HG02642 (cell line): ENCODE results near the gene KCNH5.

Experiments used
- ATAC-seq: cut with Tn5 transposase; IDR thresholded peaks from one replicate; pipeline ENCODE4 v1.9.1; 2021; ENCODE audit warnings: mild to moderate bottlenecking; ENCODE audit not compliant: unreplicated experiment, poor library complexity

Gene KCNH5

GRCh38 chr14:63045234-63045611 is at the start of gene KCNH5:
TSS of gene KCNH5 (minus strand) at chr14:63045458. CDS start at chr14:63045186, 272 bp downstream.
- peak; percentile 61 for ATAC-seq

GRCh38 chr14:63091394-63091996 is 46.2 kb upstream of the KCNH5 start:
- ATAC-seq, result no peak

GRCh38 chr14:63088865-63089264 is 43.6 kb upstream of the KCNH5 start:
- ATAC-seq, result no peak

- no peak for ATAC-seq
Measured at GRCh38 chr14:63078569-63078968, 33.3 kb upstream of the KCNH5 start.

GRCh38 chr14:63076488-63076887 is 31.2 kb upstream of the KCNH5 start:
- ATAC-seq, result no peak

- no peak for ATAC-seq
Measured at GRCh38 chr14:63055631-63056030, 10.4 kb upstream of the KCNH5 start.

GRCh38 chr14:63051992-63052391 is 6.7 kb upstream of the KCNH5 start:
- ATAC-seq, result no peak

- ATAC-seq, result no peak
Measured at GRCh38 chr14:63051301-63051700, 6.0 kb upstream of the KCNH5 start.

GRCh38 chr14:63050694-63051093 is 5.4 kb upstream of the KCNH5 start:
- no peak for ATAC-seq

- ATAC-seq, result no peak
Measured at GRCh38 chr14:63046339-63047268, 1.3 kb upstream of the KCNH5 start.

GRCh38 chr14:63045612-63046320 is 508 bp upstream of the KCNH5 start:
- peak; percentile 17 for ATAC-seq

- ATAC-seq, result no peak
Measured at GRCh38 chr14:63039866-63040265, 5.4 kb downstream of the KCNH5 start.

- no peak for ATAC-seq
Measured at GRCh38 chr14:63032641-63033040, 12.6 kb downstream of the KCNH5 start.

GRCh38 chr14:63032076-63032475 is 13.2 kb downstream of the KCNH5 start:
- ATAC-seq, result no peak

GRCh38 chr14:63030113-63030512 is 15.1 kb downstream of the KCNH5 start:
- no peak for ATAC-seq

- no peak for ATAC-seq
Measured at GRCh38 chr14:63027719-63028118, 17.5 kb downstream of the KCNH5 start.

- ATAC-seq, result no peak
Measured at GRCh38 chr14:63026491-63026890, 18.8 kb downstream of the KCNH5 start.

- ATAC-seq, result no peak
Measured at GRCh38 chr14:63014621-63015020, 30.6 kb downstream of the KCNH5 start.

- no peak for ATAC-seq
Measured at GRCh38 chr14:63012171-63012570, 33.1 kb downstream of the KCNH5 start.

- ATAC-seq, result no peak
Measured at GRCh38 chr14:63011623-63012022, 33.6 kb downstream of the KCNH5 start.

GRCh38 chr14:63009495-63009894 is 35.8 kb downstream of the KCNH5 start:
- ATAC-seq, result no peak
